LNCAP (cell line): ENCODE data around the gene STARD8.

Experiments used
- CTCF ChIP-seq: fragments of 450-650 bp; IDR thresholded peaks from 2 replicates; pipeline ENCODE4 v1.5.1; 2017; ENCODE audit warnings: mild to moderate bottlenecking

STARD8 gene

DNA sequence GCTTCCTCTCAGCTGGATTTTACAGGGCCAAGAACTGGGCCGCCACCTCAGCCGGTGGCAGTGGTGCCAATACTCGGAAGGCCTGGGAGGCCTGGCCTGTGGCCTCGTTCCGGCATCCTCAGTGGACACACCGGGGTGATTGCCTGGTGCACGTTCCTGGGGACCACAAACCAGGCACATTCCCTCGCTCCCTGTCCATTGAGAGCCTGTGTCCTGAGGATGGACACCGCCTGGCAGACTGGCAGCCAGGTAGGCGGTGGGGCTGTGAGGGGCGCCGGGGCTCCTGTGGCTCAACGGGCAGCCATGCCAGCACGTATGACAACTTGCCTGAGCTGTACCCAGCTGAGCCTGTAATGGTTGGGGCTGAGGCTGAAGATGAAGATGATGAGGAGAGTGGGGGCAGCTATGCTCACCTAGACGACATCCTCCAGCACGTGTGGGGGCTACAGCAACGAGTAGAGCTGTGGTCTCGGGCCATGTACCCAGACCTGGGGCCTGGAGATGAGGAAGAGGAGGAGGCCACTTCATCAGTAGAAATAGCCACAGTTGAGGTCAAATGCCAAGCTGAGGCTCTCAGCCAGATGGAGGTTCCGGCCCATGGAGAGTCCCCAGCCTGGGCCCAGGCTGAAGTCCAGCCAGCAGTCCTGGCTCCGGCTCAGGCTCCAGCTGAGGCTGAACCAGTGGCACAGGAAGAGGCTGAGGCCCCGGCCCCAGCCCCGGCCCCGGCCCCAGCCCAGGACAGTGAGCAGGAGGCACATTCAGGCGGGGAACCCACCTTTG lies 70.4 kb downstream of the STARD8 start:
- TF ChIP-seq CTCF, result no peak

- no peak for TF ChIP-seq CTCF
Measured at GRCh38 chrX:68718443-68718820, 71.0 kb downstream of the STARD8 start.

DNA sequence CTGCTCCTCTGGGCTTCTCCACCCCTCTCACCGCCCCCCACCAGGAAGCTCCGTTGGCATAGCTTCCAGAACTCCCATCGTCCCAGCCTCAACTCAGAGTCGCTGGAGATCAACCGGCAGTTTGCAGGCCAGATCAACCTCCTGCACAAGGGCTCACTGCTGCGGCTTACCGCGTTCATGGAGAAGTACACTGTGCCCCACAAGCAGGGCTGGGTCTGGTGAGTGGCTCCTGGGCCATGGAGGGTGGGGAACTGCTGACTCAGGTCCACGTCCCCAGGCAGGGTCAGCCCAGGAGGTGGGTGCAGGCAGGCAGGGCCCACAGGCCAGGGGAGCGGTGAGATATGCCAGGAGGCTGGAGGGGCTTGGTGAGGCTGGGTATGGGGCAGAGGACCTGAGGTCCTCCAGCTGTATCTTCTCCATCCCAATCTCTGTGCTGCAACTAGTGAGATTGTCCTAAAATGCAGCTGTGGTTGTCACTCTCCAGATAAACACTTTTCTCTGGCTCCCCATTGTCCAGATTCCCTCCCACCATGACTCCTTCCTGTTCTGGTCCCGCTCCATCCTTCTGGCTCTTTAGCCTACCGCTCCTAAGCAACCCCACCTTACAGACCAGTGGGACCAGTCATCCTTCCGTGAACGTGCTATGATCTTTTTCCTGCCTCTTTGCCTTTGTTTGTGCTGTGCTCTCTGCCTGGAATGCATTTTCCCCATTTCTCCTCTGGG lies 71.9 kb downstream of the STARD8 start:
- TF ChIP-seq CTCF, result no peak

DNA sequence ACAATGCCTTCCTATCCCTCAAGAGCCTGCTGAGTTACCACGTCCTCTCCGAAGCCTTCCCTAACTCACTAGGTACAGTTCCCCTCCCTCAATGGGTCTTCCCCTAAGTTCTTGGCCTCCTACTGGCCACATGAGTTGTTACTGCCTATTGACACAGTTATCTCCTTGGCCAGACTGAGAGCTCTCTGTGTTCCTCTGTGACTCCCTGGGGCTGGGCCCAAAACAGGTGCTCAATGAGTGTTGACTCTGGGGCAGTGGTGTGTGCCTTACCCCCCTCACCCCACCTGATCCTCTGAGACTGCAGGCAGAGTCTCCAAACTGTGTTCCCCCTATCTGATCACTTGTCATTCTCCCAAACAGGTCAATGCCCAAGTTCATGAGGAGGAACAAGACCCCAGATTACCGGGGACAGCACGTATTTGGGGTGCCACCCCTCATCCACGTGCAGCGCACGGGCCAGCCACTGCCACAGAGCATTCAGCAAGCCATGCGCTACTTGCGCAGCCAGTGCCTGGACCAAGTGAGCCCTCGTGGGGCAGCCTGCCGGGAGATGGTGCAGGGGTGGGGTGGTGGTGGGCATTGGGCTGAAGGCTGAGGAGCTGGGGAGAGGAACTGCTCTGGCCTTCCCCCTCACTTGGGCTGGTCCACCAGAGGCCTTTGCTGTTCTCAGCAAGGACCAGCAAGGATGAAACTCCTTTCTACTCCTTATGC lies 72.6 kb downstream of the STARD8 start:
- no peak for TF ChIP-seq CTCF

DNA sequence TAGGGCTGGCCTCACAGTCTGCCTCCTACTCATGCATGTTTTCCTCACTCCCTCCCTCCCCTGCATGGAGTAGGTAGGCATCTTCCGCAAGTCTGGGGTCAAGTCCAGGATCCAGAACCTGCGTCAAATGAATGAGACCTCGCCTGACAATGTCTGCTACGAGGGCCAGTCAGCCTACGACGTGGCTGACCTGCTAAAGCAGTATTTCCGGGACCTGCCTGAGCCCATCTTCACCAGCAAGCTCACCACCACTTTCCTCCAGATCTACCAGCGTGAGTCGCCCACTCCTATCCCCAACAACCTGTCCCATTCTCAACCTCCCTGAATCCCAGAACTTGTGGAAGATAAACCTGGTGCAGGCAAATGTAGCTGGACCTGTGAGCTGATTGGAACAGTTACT lies 73.4 kb downstream of the STARD8 start:
- no peak for TF ChIP-seq CTCF

DNA sequence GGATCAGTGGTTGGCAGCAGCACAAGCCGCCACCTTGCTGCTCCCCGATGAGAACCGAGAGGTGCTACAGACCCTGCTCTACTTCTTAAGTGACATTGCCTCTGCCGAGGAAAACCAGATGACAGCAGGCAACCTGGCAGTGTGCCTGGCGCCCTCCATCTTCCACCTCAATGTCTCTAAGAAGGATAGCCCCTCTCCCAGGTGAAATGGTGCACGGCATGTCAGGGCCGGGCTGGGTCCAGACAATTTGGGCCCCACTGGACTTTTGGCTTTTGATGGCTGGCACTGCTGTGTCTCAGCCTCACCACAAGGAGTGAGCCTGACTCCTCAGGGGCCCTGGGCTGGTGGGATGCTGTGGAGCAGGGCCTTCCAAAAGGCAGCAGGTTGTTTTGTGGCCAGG lies 74.1 kb downstream of the STARD8 start:
- no peak for TF ChIP-seq CTCF

- TF ChIP-seq CTCF, result no peak
Measured at GRCh38 chrX:68721991-68722860, 74.8 kb downstream of the STARD8 start.
